ENCODE results near the gene TANC1. TPM values are rescaled to one million over a fixed set of nuclear protein-coding genes. Genes with fewer than 3 reads are reported as not detected.

TANC1 gene
- polyA plus RNA-seq, 1 donor (not counting 4 experiments of a cell fraction or from before 2014, with no cell fraction given), result 33.5 TPM

DNA sequence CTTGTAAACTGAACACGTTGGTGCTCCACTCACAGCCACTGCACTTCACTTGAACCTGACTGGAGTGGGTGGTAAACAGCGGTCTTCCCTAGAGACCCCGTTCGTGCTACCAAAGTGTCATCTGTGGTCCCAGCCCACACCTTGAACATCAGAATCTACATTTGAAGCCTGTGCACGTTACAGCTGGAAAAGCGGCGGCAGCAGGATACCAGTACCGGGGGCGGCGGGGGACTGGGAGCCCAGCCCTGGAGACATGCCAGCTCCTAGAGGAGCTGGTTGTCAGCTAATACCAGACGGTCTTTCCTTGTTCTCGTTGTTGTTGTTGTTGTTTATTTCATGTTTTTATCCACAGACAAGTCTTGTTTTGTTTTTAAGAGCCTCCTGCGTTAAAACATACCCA lies 161.4 kb downstream of the TANC1 start:
- dilution Hi-C loops (cut with MboI; ENCODE audit: extremely low pct_ligation_motif_present, low sequenced_read_pairs), result no loop called here
- H3K9ac ChIP-seq (ENCODE audit: control insufficient read depth, extremely low read depth, insufficient read depth, low read length), result no peak overlapping the region
- H3K9me3 ChIP-seq (ENCODE audit: control insufficient read depth, low read depth, low read length), result no peaks in the 10 kb centered on the region
- no peak overlapping the region for H2AFZ ChIP-seq (ENCODE audit: control insufficient read depth, low read length)
- DNase-seq (ENCODE audit: low read depth, low spot score) (no peak), FAIRE-seq (no peak)
- H3K9me1 ChIP-seq (ENCODE audit: control insufficient read depth, extremely low read depth, insufficient read depth, low read length), result no peaks in the 10 kb centered on the region
- H3K4me1 ChIP-seq (ENCODE audit: control insufficient read depth, extremely low read depth, insufficient read depth, low read length), result peaks cover 29% of the 10 kb centered on the region
- H3K4me2 ChIP-seq (ENCODE audit: control insufficient read depth, extremely low read depth, insufficient read depth, low read depth, low read length), result no peak overlapping the region
- no peak overlapping the region for H3K27ac ChIP-seq (ENCODE audit: control insufficient read depth, insufficient read depth, low read length)
- TF ChIP-seq, protein P1, sequence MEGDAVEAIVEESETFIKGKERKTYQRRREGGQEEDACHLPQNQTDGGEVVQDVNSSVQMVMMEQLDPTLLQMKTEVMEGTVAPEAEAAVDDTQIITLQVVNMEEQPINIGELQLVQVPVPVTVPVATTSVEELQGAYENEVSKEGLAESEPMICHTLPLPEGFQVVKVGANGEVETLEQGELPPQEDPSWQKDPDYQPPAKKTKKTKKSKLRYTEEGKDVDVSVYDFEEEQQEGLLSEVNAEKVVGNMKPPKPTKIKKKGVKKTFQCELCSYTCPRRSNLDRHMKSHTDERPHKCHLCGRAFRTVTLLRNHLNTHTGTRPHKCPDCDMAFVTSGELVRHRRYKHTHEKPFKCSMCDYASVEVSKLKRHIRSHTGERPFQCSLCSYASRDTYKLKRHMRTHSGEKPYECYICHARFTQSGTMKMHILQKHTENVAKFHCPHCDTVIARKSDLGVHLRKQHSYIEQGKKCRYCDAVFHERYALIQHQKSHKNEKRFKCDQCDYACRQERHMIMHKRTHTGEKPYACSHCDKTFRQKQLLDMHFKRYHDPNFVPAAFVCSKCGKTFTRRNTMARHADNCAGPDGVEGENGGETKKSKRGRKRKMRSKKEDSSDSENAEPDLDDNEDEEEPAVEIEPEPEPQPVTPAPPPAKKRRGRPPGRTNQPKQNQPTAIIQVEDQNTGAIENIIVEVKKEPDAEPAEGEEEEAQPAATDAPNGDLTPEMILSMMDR (optimal IDR thresholded peaks at IDR 0.05 in 1 of 3, IDR thresholded peaks at IDR 0.05 in 1 of 3, conservative IDR thresholded peaks at IDR 0.05 in 1 of 3; ENCODE audit: extremely low read depth in 1 of 3, insufficient read depth in 2 of 3, low read length in 3 of 3), result no peak
- TF ChIP-seq EZH2 (IDR thresholded peaks at IDR 0.05; ENCODE audit: low read length), result no peak
- H3K4me3 ChIP-seq (ENCODE audit: control insufficient read depth in 2 of 3, extremely low read depth in 1 of 3, insufficient read depth in 2 of 3, low read depth in 1 of 3, low read length in 3 of 3), result no peak overlapping the region
- H4K20me1 ChIP-seq (ENCODE audit: control insufficient read depth, extremely low read depth, insufficient read depth, low read length), result no peaks in the 10 kb centered on the region
- H3K36me3 ChIP-seq (ENCODE audit: control insufficient read depth in 2 of 2, extremely low read depth in 1 of 2, insufficient read depth in 2 of 2, low read length in 2 of 2), result peaks cover 0 to 2% of the 10 kb centered on the region in 2 experiments
- H3K27me3 ChIP-seq (ENCODE audit: control insufficient read depth, extremely low read depth, insufficient read depth, low read length), result no peaks in the 10 kb centered on the region
- peaks cover 44% of the 10 kb centered on the region for H3K79me2 ChIP-seq (ENCODE audit: control insufficient read depth, insufficient read depth, low read length)

DNA sequence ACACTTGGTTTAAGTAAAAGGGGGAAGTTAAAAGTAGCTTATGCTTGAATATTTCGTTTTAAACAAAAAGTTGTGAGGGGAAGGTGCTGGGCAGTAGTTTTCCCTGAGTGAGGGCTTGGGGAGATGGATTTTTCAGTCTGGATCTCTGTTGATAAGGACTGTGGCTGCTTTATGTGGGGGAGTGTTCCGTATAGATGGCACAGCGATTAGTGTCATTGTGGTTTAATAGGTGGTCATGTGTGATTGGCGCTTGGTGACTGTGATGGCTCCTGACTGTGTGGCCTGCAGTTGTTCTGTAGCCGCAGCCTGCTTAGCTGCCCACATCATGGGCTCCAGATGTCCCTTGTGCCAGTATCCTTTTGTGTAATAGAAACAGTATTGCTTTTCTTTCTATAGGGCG lies 161.9 kb downstream of the TANC1 start:
- H3K4me1 ChIP-seq (ENCODE audit: control insufficient read depth, extremely low read depth, insufficient read depth, low read length), result peaks cover 29% of the 10 kb centered on the region

More for the DNA sequence above, 161.9 kb downstream of the TANC1 start:
- Histone ChIP-seq H3K27me3 (ENCODE audit: control insufficient read depth, extremely low read depth, insufficient read depth, low read length) (no peaks in the 10 kb centered on the region), H3K9ac (ENCODE audit: control insufficient read depth, extremely low read depth, insufficient read depth, low read length) (no peak overlapping the region), H3K4me2 (ENCODE audit: control insufficient read depth, extremely low read depth, insufficient read depth, low read depth, low read length) (no peak overlapping the region), H3K36me3 (ENCODE audit: control insufficient read depth in 2 of 2, extremely low read depth in 1 of 2, insufficient read depth in 2 of 2, low read length in 2 of 2) (peaks cover 0 to 2% of the 10 kb centered on the region in 2 experiments), H3K9me3 (ENCODE audit: control insufficient read depth, low read depth, low read length) (no peaks in the 10 kb centered on the region), H4K20me1 (ENCODE audit: control insufficient read depth, extremely low read depth, insufficient read depth, low read length) (no peaks in the 10 kb centered on the region), H3K9me1 (ENCODE audit: control insufficient read depth, extremely low read depth, insufficient read depth, low read length) (no peaks in the 10 kb centered on the region), H3K27ac (ENCODE audit: control insufficient read depth, insufficient read depth, low read length) (no peak overlapping the region), H2AFZ (ENCODE audit: control insufficient read depth, low read length) (no peak overlapping the region), H3K4me3 (ENCODE audit: control insufficient read depth in 2 of 3, extremely low read depth in 1 of 3, insufficient read depth in 2 of 3, low read depth in 1 of 3, low read length in 3 of 3) (no peak overlapping the region), H3K79me2 (ENCODE audit: control insufficient read depth, insufficient read depth, low read length) (peaks cover 46% of the 10 kb centered on the region)
- no peak for DNase-seq (ENCODE audit: low read depth, low spot score)
- no peak for TF ChIP-seq EZH2 (IDR thresholded peaks at IDR 0.05; ENCODE audit: low read length)
- TF ChIP-seq, protein P1 (optimal IDR thresholded peaks at IDR 0.05 in 1 of 3, IDR thresholded peaks at IDR 0.05 in 1 of 3, conservative IDR thresholded peaks at IDR 0.05 in 1 of 3; ENCODE audit: extremely low read depth in 1 of 3, insufficient read depth in 2 of 3, low read length in 3 of 3), result no peak
- dilution Hi-C loops (cut with MboI; ENCODE audit: extremely low pct_ligation_motif_present, low sequenced_read_pairs), result no loop called here
- no peak for FAIRE-seq
